ENCODE data around the gene PPP2R2B. TPM values are rescaled to one million over a fixed set of nuclear protein-coding genes. Genes with fewer than 3 reads are reported as not detected.

The PPP2R2B gene
- polyA plus RNA-seq, 3 donors = 0.08 TPM; not detected in 2

GRCh38 chr5:146851133-146851532, 27.4 kb downstream of the PPP2R2B start:
- Mint-ChIP-seq H3K4me1 (no peaks in the 10 kb centered on the region), H3K36me3 (no peaks in the 10 kb centered on the region), H3K27ac (no peak overlapping the region), H3K4me3 (no peak overlapping the region), H3K27me3 (ENCODE audit: low read depth in 3 of 3) (no peaks in the 10 kb centered on the region), H3K9me3 (no peaks in the 10 kb centered on the region)
- no peak overlapping the region for H3K4me2 ChIP-seq (replicated peaks; ENCODE audit: extremely low read depth, low read length, poor library complexity, severe bottlenecking)
- no peaks in the 10 kb centered on the region for H3K9me3 ChIP-seq (replicated peaks in 1 of 2; ENCODE audit: control insufficient read depth in 1 of 2, insufficient read depth in 1 of 2, low read length in 2 of 2)
- TF ChIP-seq CTCF (IDR thresholded peaks at IDR 0.05) = no peak
- no peak for DNase-seq
- no peak overlapping the region for H2AFZ ChIP-seq (ENCODE audit: insufficient read depth, low read depth, low read length, poor library complexity, severe bottlenecking)
- intact Hi-C loops (cut with micrococcal nuclease) = no loop called here
- no peaks in the 10 kb centered on the region for H4K20me1 ChIP-seq (ENCODE audit: insufficient read depth, low read length)
- H3K36me3 ChIP-seq (replicated peaks in 1 of 2; ENCODE audit: control insufficient read depth in 1 of 2, insufficient read depth in 2 of 2, low read length in 2 of 2) = no peaks in the 10 kb centered on the region
- H3K27ac ChIP-seq (ENCODE audit: low read depth in 1 of 2, low read length in 2 of 2) = no peak overlapping the region
- no peak overlapping the region for H3K9ac ChIP-seq (ENCODE audit: insufficient read depth, low read length, poor library complexity, severe bottlenecking)
- H3K79me2 ChIP-seq (ENCODE audit: insufficient read depth, low read length) = no peaks in the 10 kb centered on the region
- no peaks in the 10 kb centered on the region for H3K4me1 ChIP-seq (ENCODE audit: control insufficient read depth in 1 of 2, insufficient read depth in 2 of 2, low read length in 2 of 2)
- no peaks in the 10 kb centered on the region for H3K27me3 ChIP-seq (ENCODE audit: control insufficient read depth in 2 of 2, insufficient read depth in 2 of 2, low read length in 2 of 2)
- H3K4me3 ChIP-seq (replicated peaks in 1 of 3; ENCODE audit: low read depth in 2 of 3, low read length in 3 of 3) = no peak overlapping the region

GRCh38 chr5:146849694-146850303, 28.8 kb downstream of the PPP2R2B start:
- no peaks in the 10 kb centered on the region for H3K36me3 Mint-ChIP-seq
- no peaks in the 10 kb centered on the region for H3K4me1 Mint-ChIP-seq
- Histone ChIP-seq H3K27me3 (ENCODE audit: control insufficient read depth in 2 of 2, insufficient read depth in 2 of 2, low read length in 2 of 2) (no peaks in the 10 kb centered on the region), H3K9ac (ENCODE audit: insufficient read depth, low read length, poor library complexity, severe bottlenecking) (no peak overlapping the region), H3K27ac (ENCODE audit: low read depth in 1 of 2, low read length in 2 of 2) (no peak overlapping the region), H3K4me2 (replicated peaks; ENCODE audit: extremely low read depth, low read length, poor library complexity, severe bottlenecking) (no peak overlapping the region), H3K9me3 (replicated peaks in 1 of 2; ENCODE audit: control insufficient read depth in 1 of 2, insufficient read depth in 1 of 2, low read length in 2 of 2) (no peaks in the 10 kb centered on the region), H2AFZ (ENCODE audit: insufficient read depth, low read depth, low read length, poor library complexity, severe bottlenecking) (no peak overlapping the region), H3K4me3 (replicated peaks in 1 of 3; ENCODE audit: low read depth in 2 of 3, low read length in 3 of 3) (no peak overlapping the region), H3K4me1 (ENCODE audit: control insufficient read depth in 1 of 2, insufficient read depth in 2 of 2, low read length in 2 of 2) (no peaks in the 10 kb centered on the region), H4K20me1 (ENCODE audit: insufficient read depth, low read length) (no peaks in the 10 kb centered on the region), H3K79me2 (ENCODE audit: insufficient read depth, low read length) (no peaks in the 10 kb centered on the region), H3K36me3 (replicated peaks in 1 of 2; ENCODE audit: control insufficient read depth in 1 of 2, insufficient read depth in 2 of 2, low read length in 2 of 2) (no peaks in the 10 kb centered on the region)
- intact Hi-C loops (cut with micrococcal nuclease) = no loop called here
- DNase-seq = no peak
- no peaks in the 10 kb centered on the region for H3K27me3 Mint-ChIP-seq (ENCODE audit: low read depth in 3 of 3)
- no peak overlapping the region for H3K27ac Mint-ChIP-seq
- TF ChIP-seq CTCF (IDR thresholded peaks at IDR 0.05) = no peak
- no peak overlapping the region for H3K4me3 Mint-ChIP-seq
- 88% methylated on average over 2 of the region's 5 CpGs for WGBS (ENCODE audit: insufficient coverage)
- H3K9me3 Mint-ChIP-seq = no peaks in the 10 kb centered on the region
